CD14-positive monocyte (primary cell): ENCODE results near the gene ERG. TPM values are rescaled to one million over a fixed set of nuclear protein-coding genes. Genes with fewer than 3 reads are reported as not detected.
A peak's percentile ranks its signal among the peaks of the same experiment; 100 is the strongest.

Source experiments
- DNase-seq, 3 donors: peaks; one replicate each; pipeline ENCODE4 v3.0.0-alpha.2; 2011 to 2022
- H2AFZ ChIP-seq: 2 replicates; pipeline ENCODE4 v1.6.0; 2012; ENCODE audit warnings: mild to moderate bottlenecking, low read depth, low read length, inconsistent platforms; ENCODE audit not compliant: insufficient read depth, poor library complexity, severe bottlenecking
- H3K27ac ChIP-seq, 2 donors: 1 replicate in 1 of 2; 2 replicates in 1 of 2; pipeline ENCODE4 v1.5.1; 2012 to 2013; ENCODE audit warnings: low read length in 2 of 2, control low read depth in 1 of 2, inconsistent platforms in 1 of 2, low read depth in 1 of 2, mild to moderate bottlenecking in 1 of 2
- H3K27me3 ChIP-seq, 2 donors: one replicate each; pipeline versions ENCODE4 v1.6.0 to v1.6.1; 2011 to 2013; ENCODE audit warnings: low read length in 2 of 2; ENCODE audit not compliant: control insufficient read depth in 2 of 2, insufficient read depth in 2 of 2
- H3K36me3 ChIP-seq, 2 donors: replicated peaks in 1 of 2; 1 replicate in 1 of 2; 2 replicates in 1 of 2; pipeline versions ENCODE4 v1.5.1 to v1.6.1; 2012 to 2013; ENCODE audit warnings: low read length in 2 of 2, control low read depth in 1 of 2, inconsistent platforms in 1 of 2, mild to moderate bottlenecking in 1 of 2; ENCODE audit not compliant: insufficient read depth in 2 of 2, control insufficient read depth in 1 of 2
- H3K4me1 ChIP-seq, 2 donors: 1 replicate in 1 of 2; 2 replicates in 1 of 2; pipeline versions ENCODE4 v1.5.1 to v1.6.1; 2012 to 2013; ENCODE audit warnings: low read length in 2 of 2, control low read depth in 1 of 2, inconsistent platforms in 1 of 2, mild to moderate bottlenecking in 1 of 2, moderate library complexity in 1 of 2; ENCODE audit not compliant: insufficient read depth in 2 of 2, control insufficient read depth in 1 of 2
- H3K4me2 ChIP-seq: replicated peaks from 2 replicates; pipeline ENCODE3; 2012; ENCODE audit warnings: low read length, moderate library complexity, mild to moderate bottlenecking; ENCODE audit not compliant: poor library complexity, severe bottlenecking; ENCODE audit errors: extremely low read depth
- H3K4me3 ChIP-seq, 3 experiments: fragments of 200-600 bp in 1 of 3; sonication (generic) in 1 of 3; replicated peaks in 1 of 3; 1 replicate in 2 of 3; 2 replicates in 1 of 3; pipeline ENCODE4 v1.5.1; 2011 to 2013; ENCODE audit warnings: low read length in 3 of 3, mild to moderate bottlenecking in 3 of 3, control low read depth in 2 of 3, low read depth in 2 of 3, inconsistent platforms in 1 of 3, moderate library complexity in 1 of 3
- H3K79me2 ChIP-seq: 2 replicates; pipeline ENCODE4 v1.6.0; 2012; ENCODE audit warnings: mild to moderate bottlenecking, control low read depth, inconsistent platforms, low read length, moderate library complexity; ENCODE audit not compliant: insufficient read depth
- H3K9ac ChIP-seq: 2 replicates; pipeline ENCODE4 v1.6.0; 2017; ENCODE audit warnings: low read length, mild to moderate bottlenecking; ENCODE audit not compliant: insufficient read depth, poor library complexity, severe bottlenecking
- H3K9me3 ChIP-seq, 2 donors: replicated peaks in 1 of 2; 1 replicate in 1 of 2; 2 replicates in 1 of 2; pipeline versions ENCODE4 v1.5.1 to v1.6.1; 2012 to 2013; ENCODE audit warnings: low read length in 2 of 2, control low read depth in 1 of 2; ENCODE audit not compliant: control insufficient read depth in 1 of 2, insufficient read depth in 1 of 2
- H4K20me1 ChIP-seq: 2 replicates; pipeline ENCODE4 v1.6.0; 2012; ENCODE audit warnings: mild to moderate bottlenecking, low read length, control low read depth, moderate library complexity; ENCODE audit not compliant: insufficient read depth
- H3K27ac Mint-ChIP-seq, 7 donors: one replicate each; pipeline ENCODE4 v1.8.0; 2020; ENCODE audit warnings: mild to moderate bottlenecking in 7 of 7, mixed read lengths in 7 of 7, moderate library complexity in 6 of 7, inconsistent platforms in 2 of 7
- H3K27me3 Mint-ChIP-seq, 3 donors: one replicate each; pipeline ENCODE4 v1.8.0; 2021 to 2022; ENCODE audit warnings: low read depth in 3 of 3, mild to moderate bottlenecking in 3 of 3, mixed read lengths in 3 of 3, moderate library complexity in 3 of 3, inconsistent platforms in 1 of 3
- H3K36me3 Mint-ChIP-seq, 2 donors: one replicate each; pipeline ENCODE4 v1.8.0; 2020; ENCODE audit warnings: mixed read lengths in 2 of 2, inconsistent platforms in 1 of 2, mild to moderate bottlenecking in 1 of 2
- H3K4me1 Mint-ChIP-seq: one replicate; pipeline ENCODE4 v1.8.0; 2020; ENCODE audit warnings: mild to moderate bottlenecking, mixed read lengths
- H3K4me3 Mint-ChIP-seq, 2 donors: one replicate each; pipeline ENCODE4 v1.8.0; 2020; ENCODE audit warnings: mild to moderate bottlenecking in 2 of 2, mixed read lengths in 2 of 2, moderate library complexity in 1 of 2
- H3K9me3 Mint-ChIP-seq, 7 donors: one replicate each; pipeline ENCODE4 v1.8.0; 2020 to 2022; ENCODE audit warnings: mixed read lengths in 7 of 7, mild to moderate bottlenecking in 6 of 7, moderate library complexity in 6 of 7, inconsistent platforms in 2 of 7
- CTCF ChIP-seq: fragments of 200-600 bp; IDR thresholded peaks from one replicate; pipeline ENCODE4 v1.8.0; 2022; ENCODE audit warnings: antibody characterized with exemption, mild to moderate bottlenecking
- WGBS: methylation state at CpG from one replicate; pipeline ENCODE4 v1.1.5; 2013; ENCODE audit warnings: missing lambda C conversion rate; ENCODE audit not compliant: insufficient coverage; 5-methylcytosine and 5-hydroxymethylcytosine counted together
- intact Hi-C, 2 donors: fragments of 100-400 bp; cut with micrococcal nuclease; formaldehyde crosslinking; loops; one replicate each; pipeline versions ENCODE4 v1.15.0 to v1.15.1; 2023
- polyA plus RNA-seq, 3 donors: library from polyadenylated mRNA; depleted of rRNA in 1 of 3; unstranded in 2 of 3; stranded (reverse) in 1 of 3; fragments of 300-500 nt in 2 of 3; fragments of >200 nt in 1 of 3; fragmentation: Illumina TruSeq in 2 of 3; gene quantifications; 1 replicate in 2 of 3; 2 replicates in 1 of 3; pipeline ENCODE4 v1.2.3, GENCODE V29; 2012 to 2021

The ERG gene
- polyA plus RNA-seq, 3 donors, result 0.16 to 0.22 TPM; not detected in 1

DNA sequence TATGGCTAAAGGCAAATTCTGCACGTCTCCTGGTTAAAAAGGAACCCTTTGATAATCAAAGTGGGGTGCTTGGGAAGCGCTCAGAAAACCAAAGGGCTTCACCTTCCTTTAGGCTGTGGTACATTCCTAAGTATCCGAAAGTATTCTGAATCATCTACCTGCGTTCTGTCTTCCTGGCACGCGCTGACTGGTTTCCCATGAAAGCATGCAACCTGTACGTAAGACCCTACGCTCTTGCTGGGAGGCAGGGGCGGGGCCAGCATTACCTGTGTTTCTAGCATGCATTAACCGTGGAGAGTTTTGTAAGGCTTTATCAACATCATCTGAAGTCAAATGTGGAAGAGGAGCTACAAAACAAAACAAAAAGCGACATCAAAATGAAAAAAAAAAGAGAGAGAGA is 96.0 kb downstream of the ERG start:
- H3K4me1 ChIP-seq, result peaks cover 4 to 11% of the 10 kb centered on the region in 2 donors
- DNase-seq, result no peak
- no peaks in the 10 kb centered on the region for H3K9me3 ChIP-seq
- peaks cover 17% of the 10 kb centered on the region for H3K4me1 Mint-ChIP-seq
- intact Hi-C loops, result no loop called here
- no peaks in the 10 kb centered on the region for H3K27me3 Mint-ChIP-seq
- no peak overlapping the region for H3K9ac ChIP-seq
- no peak overlapping the region for H3K27ac Mint-ChIP-seq
- peaks cover 0 to 3% (median 0%) of the 10 kb centered on the region in 7 donors for H3K9me3 Mint-ChIP-seq
- 90% methylated on average over 6 of the region's 11 CpGs for WGBS
- no peak overlapping the region for H3K4me3 ChIP-seq
- H2AFZ ChIP-seq, result no peak overlapping the region
- no peak for TF ChIP-seq CTCF
- no peak overlapping the region for H3K27ac ChIP-seq
- no peaks in the 10 kb centered on the region for H3K27me3 ChIP-seq
- no peaks in the 10 kb centered on the region for H3K79me2 ChIP-seq
- H3K36me3 ChIP-seq, result no peaks in the 10 kb centered on the region
- H4K20me1 ChIP-seq, result no peaks in the 10 kb centered on the region
- H3K4me2 ChIP-seq, result no peak overlapping the region
- peaks cover 4 to 16% of the 10 kb centered on the region in 2 donors for H3K36me3 Mint-ChIP-seq
- H3K4me3 Mint-ChIP-seq, result no peak overlapping the region

DNA sequence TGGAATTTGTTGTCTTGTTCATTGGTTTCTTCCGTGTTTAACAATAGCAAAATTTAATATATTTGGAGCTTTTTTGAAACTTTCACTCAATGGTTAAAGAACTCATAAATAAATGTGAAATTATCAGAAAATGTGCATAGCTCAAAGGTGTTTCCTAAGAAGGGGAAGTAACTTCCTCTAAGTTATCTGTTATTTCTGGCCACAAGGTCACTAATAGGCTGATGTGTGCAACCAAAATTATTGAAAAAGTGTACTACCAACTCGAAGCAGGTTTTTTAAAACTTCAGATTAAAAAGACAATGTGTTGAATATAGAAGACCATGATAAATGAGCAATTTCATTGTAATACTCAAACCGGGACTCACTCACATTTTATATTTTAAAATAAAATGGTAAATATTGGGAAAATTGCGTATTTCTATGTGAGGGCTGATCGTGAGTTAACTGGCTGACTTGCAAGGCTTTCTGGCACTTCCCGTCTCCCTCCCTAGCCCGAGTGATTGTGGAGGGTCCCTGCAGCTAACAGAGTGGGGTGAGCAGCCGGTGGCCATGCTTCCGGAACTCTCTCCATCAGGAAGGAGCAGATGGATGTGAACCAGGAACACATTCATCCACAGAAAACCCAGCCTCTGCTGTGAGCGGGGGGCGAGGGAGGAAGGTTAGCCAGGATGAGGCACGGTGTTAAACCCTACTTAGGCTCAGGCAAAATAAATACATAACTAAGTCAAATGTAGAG is 96.9 kb downstream of the ERG start:
- WGBS, result 44% methylated on average over 5 of the region's 12 CpGs
- H3K27ac ChIP-seq, result no peak overlapping the region
- Mint-ChIP-seq H3K36me3 (peaks cover 4 to 19% of the 10 kb centered on the region in 2 donors), H3K27me3 (no peaks in the 10 kb centered on the region), H3K4me1 (peaks cover 17% of the 10 kb centered on the region), H3K27ac (peak overlapping the region in 1 of 7 donors; percentile 42), H3K4me3 (no peak overlapping the region), H3K9me3 (peaks cover 0 to 3% (median 0%) of the 10 kb centered on the region in 7 donors)
- H3K4me2 ChIP-seq, result no peak overlapping the region
- H3K4me3 ChIP-seq, result no peak overlapping the region
- intact Hi-C loops, result no loop called here
- no peaks in the 10 kb centered on the region for H3K27me3 ChIP-seq
- TF ChIP-seq CTCF, result no peak
- H3K4me1 ChIP-seq, result peaks cover 4 to 11% of the 10 kb centered on the region in 2 donors
- no peaks in the 10 kb centered on the region for H3K9me3 ChIP-seq
- H3K36me3 ChIP-seq, result no peaks in the 10 kb centered on the region
- H2AFZ ChIP-seq, result no peak overlapping the region
- H3K79me2 ChIP-seq, result no peaks in the 10 kb centered on the region
- no peak overlapping the region for H3K9ac ChIP-seq
- no peaks in the 10 kb centered on the region for H4K20me1 ChIP-seq
- no peak for DNase-seq
